Choroid plexus epithelial cell (primary cell): Measurements from ENCODE around the gene TIMM29.

ENCODE experiments used
- DNase-seq: peaks from one replicate; pipeline ENCODE4 v3.0.0-alpha.2; 2010; ENCODE audit warnings: low read depth
- H3K4me3 ChIP-seq: 2 replicates; pipeline ENCODE4 v1.5.1; 2011; ENCODE audit warnings: low read depth, mild to moderate bottlenecking, control low read depth, low read length, moderate library complexity
- CTCF ChIP-seq: conservative IDR thresholded peaks from 2 replicates; pipeline ENCODE4 v1.5.1; 2011; ENCODE audit warnings: low read depth, mild to moderate bottlenecking, control low read depth, inconsistent platforms, low read length, moderate library complexity

TIMM29 gene

GRCh38 chr19:10920288-10920655 is 8.3 kb upstream of the TIMM29 start:
- no peak overlapping the region for H3K4me3 ChIP-seq
- TF ChIP-seq CTCF = no peak
- DNase-seq = no peak

DNA sequence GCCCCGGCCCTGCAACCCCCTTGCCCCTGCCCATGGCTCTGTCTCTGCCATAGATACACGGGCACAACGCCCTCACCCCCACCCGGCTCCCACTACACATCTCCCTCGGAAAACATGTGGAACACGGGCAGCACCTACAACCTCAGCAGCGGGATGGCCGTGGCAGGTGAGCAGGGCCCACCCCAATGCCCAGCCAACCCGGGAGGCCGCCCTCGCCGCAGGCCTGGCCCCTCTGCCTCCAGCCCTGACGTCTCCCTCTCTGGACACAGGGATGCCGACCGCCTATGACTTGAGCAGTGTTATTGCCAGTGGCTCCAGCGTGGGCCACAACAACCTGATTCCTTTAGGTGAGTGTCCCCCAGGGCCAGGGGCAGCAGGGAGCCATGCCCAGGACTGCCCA is 7.8 kb upstream of the TIMM29 start:
- H3K4me3 ChIP-seq = no peak overlapping the region
- no peak for TF ChIP-seq CTCF
- DNase-seq = no peak

GRCh38 chr19:10921199-10921909 is 7.3 kb upstream of the TIMM29 start:
- no peak for TF ChIP-seq CTCF
- no peak overlapping the region for H3K4me3 ChIP-seq
- DNase-seq = no peak

- DNase-seq = no peak
- no peak overlapping the region for H3K4me3 ChIP-seq
- TF ChIP-seq CTCF = no peak
Observed at GRCh38 chr19:10921910-10922637, 6.5 kb upstream of the TIMM29 start.

DNA sequence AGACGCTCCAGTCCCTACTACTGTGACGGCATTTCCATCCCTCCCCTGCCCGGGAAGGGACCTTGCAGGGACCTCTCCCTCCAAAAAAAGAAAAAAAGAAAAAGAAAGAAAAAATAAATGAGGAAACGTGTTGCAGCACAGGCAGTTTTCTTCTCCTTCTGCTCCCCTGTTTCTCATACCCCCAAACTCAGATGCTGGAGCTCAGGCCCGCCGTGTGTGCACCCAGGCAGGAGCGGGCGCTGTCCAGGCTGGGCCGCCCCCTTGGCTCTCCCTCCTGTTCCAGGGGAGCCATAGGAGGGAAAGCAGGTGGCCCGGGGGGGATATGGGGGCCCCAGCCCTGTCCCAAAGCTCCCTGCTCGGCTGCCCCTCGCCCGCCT is 6.0 kb upstream of the TIMM29 start:
- no peak overlapping the region for H3K4me3 ChIP-seq
- DNase-seq = no peak
- no peak for TF ChIP-seq CTCF

DNA sequence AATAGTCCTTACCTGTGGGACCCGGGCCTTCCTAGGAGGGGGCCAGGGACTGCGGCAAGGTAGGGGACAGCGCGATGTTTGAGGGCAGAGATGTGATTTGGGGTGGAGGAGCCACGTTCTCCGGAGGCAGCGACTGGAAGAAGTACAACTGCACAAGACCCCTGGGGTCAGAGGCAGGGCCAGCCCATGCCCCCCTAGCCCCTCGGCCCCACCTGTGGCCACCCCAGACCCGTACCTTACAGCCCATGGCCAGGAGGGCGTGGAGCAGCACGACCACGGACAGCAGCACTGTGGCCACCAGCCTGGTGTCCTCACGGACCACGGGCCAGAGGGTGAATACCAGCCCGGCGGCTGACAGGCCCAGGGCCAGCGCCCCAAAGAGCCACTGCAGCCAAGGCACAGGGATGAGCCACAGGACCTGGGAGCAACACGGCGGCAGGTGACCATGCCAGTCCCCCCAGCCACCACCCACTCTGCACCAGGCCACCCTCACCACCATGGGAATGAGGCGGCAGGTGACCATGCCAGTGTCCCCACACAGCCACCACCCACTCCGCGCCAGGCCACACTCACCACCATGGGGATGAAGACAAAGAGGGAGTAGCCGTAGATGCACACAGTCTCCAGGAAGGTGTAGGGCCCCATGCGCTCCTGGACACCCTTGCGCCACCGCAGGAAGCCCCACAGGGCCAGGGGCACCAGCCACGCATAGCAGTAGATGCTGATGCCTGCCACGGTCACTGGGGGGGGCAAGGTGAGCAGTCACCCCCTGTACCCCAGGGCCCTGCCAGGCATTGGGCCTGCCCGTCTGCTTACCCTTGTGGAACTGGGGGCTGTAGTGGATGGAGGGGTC is 5.1 kb upstream of the TIMM29 start:
- no peak for DNase-seq
- H3K4me3 ChIP-seq = no peak overlapping the region
- TF ChIP-seq CTCF = no peak
